Measurements from ENCODE around the gene B4GALT6. TPM values are rescaled to one million over a fixed set of nuclear protein-coding genes. Genes with fewer than 3 reads are reported as not detected.

Gene B4GALT6
- polyA plus RNA-seq, 1 donor (not counting 4 experiments of a cell fraction or from before 2014, with no cell fraction given): 7.1 TPM

DNA sequence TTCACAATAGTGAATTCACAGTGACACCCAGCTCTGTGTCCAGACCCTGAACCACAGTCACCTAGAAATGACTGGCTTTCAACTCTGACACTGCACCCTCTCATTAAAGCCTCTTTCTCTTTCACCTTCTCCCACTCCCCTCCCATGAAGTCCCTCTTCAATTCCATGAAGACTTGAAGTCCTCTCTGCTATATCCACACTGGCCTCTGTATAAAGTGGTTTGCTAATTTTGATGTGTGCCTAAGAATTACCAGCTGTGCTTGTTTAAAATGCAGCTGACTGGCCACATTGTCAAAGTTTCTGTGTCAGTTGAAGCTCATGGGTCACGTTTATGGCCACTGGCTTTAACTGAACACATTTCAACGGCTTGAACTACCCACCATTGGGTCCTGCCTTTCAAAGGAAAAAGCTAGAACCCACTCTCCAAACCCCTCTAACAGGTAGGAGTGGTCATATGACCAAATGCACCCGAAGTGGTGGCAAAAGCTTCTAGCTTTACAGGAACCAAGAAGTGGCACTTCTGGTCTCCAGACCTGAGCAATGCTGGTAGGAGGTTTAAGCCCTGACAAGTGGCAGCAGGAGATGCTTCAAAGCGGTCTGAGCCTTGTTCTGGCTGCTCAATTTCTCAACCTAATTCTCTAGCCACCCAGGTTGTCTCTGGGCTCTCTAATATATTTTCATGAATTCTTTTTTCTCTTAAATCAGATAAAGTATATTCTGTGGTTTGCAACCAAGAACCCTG lies 34.2 kb downstream of the B4GALT6 start:
- Histone ChIP-seq H3K27ac (ENCODE audit: control insufficient read depth, insufficient read depth, low read length) (no peak overlapping the region), H4K20me1 (ENCODE audit: control insufficient read depth, extremely low read depth, insufficient read depth, low read length) (no peaks in the 10 kb centered on the region), H3K36me3 (ENCODE audit: control insufficient read depth in 2 of 2, extremely low read depth in 1 of 2, insufficient read depth in 2 of 2, low read length in 2 of 2) (peaks cover 0 to under 1% of the 10 kb centered on the region in 2 experiments), H3K4me3 (ENCODE audit: control insufficient read depth in 2 of 3, extremely low read depth in 1 of 3, insufficient read depth in 2 of 3, low read depth in 1 of 3, low read length in 3 of 3) (no peak overlapping the region), H3K79me2 (ENCODE audit: control insufficient read depth, insufficient read depth, low read length) (no peaks in the 10 kb centered on the region), H3K27me3 (ENCODE audit: control insufficient read depth, extremely low read depth, insufficient read depth, low read length) (no peaks in the 10 kb centered on the region), H2AFZ (ENCODE audit: control insufficient read depth, low read length) (no peak overlapping the region), H3K9me3 (ENCODE audit: control insufficient read depth, low read depth, low read length) (no peaks in the 10 kb centered on the region), H3K4me2 (ENCODE audit: control insufficient read depth, extremely low read depth, insufficient read depth, low read depth, low read length) (no peak overlapping the region), H3K4me1 (ENCODE audit: control insufficient read depth, extremely low read depth, insufficient read depth, low read length) (peaks cover 14% of the 10 kb centered on the region), H3K9me1 (ENCODE audit: control insufficient read depth, extremely low read depth, insufficient read depth, low read length) (no peaks in the 10 kb centered on the region), H3K9ac (ENCODE audit: control insufficient read depth, extremely low read depth, insufficient read depth, low read length) (no peak overlapping the region)
- FAIRE-seq (no peak), DNase-seq (ENCODE audit: low read depth, low spot score) (no peak)
- no peak for TF ChIP-seq EZH2 (IDR thresholded peaks at IDR 0.05; ENCODE audit: low read length)
- TF ChIP-seq, protein P1, sequence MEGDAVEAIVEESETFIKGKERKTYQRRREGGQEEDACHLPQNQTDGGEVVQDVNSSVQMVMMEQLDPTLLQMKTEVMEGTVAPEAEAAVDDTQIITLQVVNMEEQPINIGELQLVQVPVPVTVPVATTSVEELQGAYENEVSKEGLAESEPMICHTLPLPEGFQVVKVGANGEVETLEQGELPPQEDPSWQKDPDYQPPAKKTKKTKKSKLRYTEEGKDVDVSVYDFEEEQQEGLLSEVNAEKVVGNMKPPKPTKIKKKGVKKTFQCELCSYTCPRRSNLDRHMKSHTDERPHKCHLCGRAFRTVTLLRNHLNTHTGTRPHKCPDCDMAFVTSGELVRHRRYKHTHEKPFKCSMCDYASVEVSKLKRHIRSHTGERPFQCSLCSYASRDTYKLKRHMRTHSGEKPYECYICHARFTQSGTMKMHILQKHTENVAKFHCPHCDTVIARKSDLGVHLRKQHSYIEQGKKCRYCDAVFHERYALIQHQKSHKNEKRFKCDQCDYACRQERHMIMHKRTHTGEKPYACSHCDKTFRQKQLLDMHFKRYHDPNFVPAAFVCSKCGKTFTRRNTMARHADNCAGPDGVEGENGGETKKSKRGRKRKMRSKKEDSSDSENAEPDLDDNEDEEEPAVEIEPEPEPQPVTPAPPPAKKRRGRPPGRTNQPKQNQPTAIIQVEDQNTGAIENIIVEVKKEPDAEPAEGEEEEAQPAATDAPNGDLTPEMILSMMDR (optimal IDR thresholded peaks at IDR 0.05 in 1 of 3, IDR thresholded peaks at IDR 0.05 in 1 of 3, conservative IDR thresholded peaks at IDR 0.05 in 1 of 3; ENCODE audit: extremely low read depth in 1 of 3, insufficient read depth in 2 of 3, low read length in 3 of 3): no peak
- dilution Hi-C loops (cut with MboI; ENCODE audit: extremely low pct_ligation_motif_present, low sequenced_read_pairs): no loop called here

DNA sequence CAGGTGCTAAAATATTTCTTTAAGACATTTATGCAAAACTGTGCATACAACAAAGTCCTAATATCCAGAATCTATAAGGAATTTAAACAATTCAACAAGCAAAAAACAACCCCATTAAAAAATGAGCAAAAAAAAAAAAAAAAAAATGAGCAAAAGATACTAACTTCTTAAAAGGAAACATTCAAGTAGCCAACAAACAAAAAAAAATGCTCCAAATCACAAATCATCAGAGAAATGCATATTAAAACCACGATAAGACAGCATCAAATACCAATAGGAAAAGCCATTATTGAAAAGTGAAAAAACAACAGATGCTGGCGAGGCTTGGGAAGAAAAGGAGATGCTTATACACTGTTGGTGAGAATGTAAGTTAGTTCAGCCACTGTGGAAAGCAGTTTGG lies 34.9 kb downstream of the B4GALT6 start:
- Histone ChIP-seq H3K79me2 (ENCODE audit: control insufficient read depth, insufficient read depth, low read length) (no peaks in the 10 kb centered on the region), H3K4me1 (ENCODE audit: control insufficient read depth, extremely low read depth, insufficient read depth, low read length) (peaks cover 14% of the 10 kb centered on the region), H3K36me3 (ENCODE audit: control insufficient read depth in 2 of 2, extremely low read depth in 1 of 2, insufficient read depth in 2 of 2, low read length in 2 of 2) (no peaks in the 10 kb centered on the region), H3K9ac (ENCODE audit: control insufficient read depth, extremely low read depth, insufficient read depth, low read length) (no peak overlapping the region), H2AFZ (ENCODE audit: control insufficient read depth, low read length) (no peak overlapping the region), H3K4me3 (ENCODE audit: control insufficient read depth in 2 of 3, extremely low read depth in 1 of 3, insufficient read depth in 2 of 3, low read depth in 1 of 3, low read length in 3 of 3) (no peak overlapping the region), H4K20me1 (ENCODE audit: control insufficient read depth, extremely low read depth, insufficient read depth, low read length) (no peaks in the 10 kb centered on the region), H3K9me3 (ENCODE audit: control insufficient read depth, low read depth, low read length) (no peaks in the 10 kb centered on the region), H3K4me2 (ENCODE audit: control insufficient read depth, extremely low read depth, insufficient read depth, low read depth, low read length) (no peak overlapping the region), H3K27ac (ENCODE audit: control insufficient read depth, insufficient read depth, low read length) (no peak overlapping the region), H3K9me1 (ENCODE audit: control insufficient read depth, extremely low read depth, insufficient read depth, low read length) (no peaks in the 10 kb centered on the region), H3K27me3 (ENCODE audit: control insufficient read depth, extremely low read depth, insufficient read depth, low read length) (no peaks in the 10 kb centered on the region)
- DNase-seq (ENCODE audit: low read depth, low spot score) (no peak), FAIRE-seq (peak; percentile 34)
- no peak for TF ChIP-seq EZH2 (IDR thresholded peaks at IDR 0.05; ENCODE audit: low read length)
- TF ChIP-seq, protein P1 (optimal IDR thresholded peaks at IDR 0.05 in 1 of 3, IDR thresholded peaks at IDR 0.05 in 1 of 3, conservative IDR thresholded peaks at IDR 0.05 in 1 of 3; ENCODE audit: extremely low read depth in 1 of 3, insufficient read depth in 2 of 3, low read length in 3 of 3): no peak
- dilution Hi-C loops (cut with MboI; ENCODE audit: extremely low pct_ligation_motif_present, low sequenced_read_pairs): no loop called here

All from keratinocyte (primary cell).